SK-N-SH treated with all-trans-retinoic acid at 6 μM for 48 hours (cell line): ENCODE measurements around the gene PPP6R1.

Experiments used
- ATAC-seq: fragments of 200-7000 bp; cut with Tn5 transposase; 3 replicates; pipeline ENCODE4 v1.9.1; 2020; ENCODE audit warnings: mild to moderate bottlenecking, moderate library complexity
- ARNTL ChIP-seq: fragments of 450-650 bp; formaldehyde crosslinking; IDR thresholded peaks from 2 replicates; pipeline ENCODE4 v1.5.0; 2020; ENCODE audit warnings: low read depth, mild to moderate bottlenecking, moderate library complexity, borderline replicate concordance
- GLIS3 ChIP-seq: fragments of 250-450 bp; sonication (Bioruptor Pico); IDR thresholded peaks from 2 replicates; pipeline ENCODE4 v1.5.0; 2020; ENCODE audit warnings: mild to moderate bottlenecking, moderate library complexity
- ISL1 ChIP-seq: fragments of 250-450 bp; sonication (Bioruptor Pico); IDR thresholded peaks from 2 replicates; pipeline ENCODE4 v2.1.2; 2022; ENCODE audit warnings: mild to moderate bottlenecking, moderate library complexity
- OSR1 ChIP-seq: fragments of 250-450 bp; sonication (Bioruptor Pico); IDR thresholded peaks from 2 replicates; pipeline ENCODE4 v1.8.0; 2022; ENCODE audit warnings: moderate library complexity, mild to moderate bottlenecking, inconsistent platforms
- PPARA ChIP-seq: fragments of 250-450 bp; sonication (Bioruptor Pico); IDR thresholded peaks from 2 replicates; pipeline ENCODE4 v1.5.0; 2020; ENCODE audit warnings: mild to moderate bottlenecking, borderline replicate concordance
- RARB ChIP-seq: fragments of 250-450 bp; sonication (Bioruptor Pico); IDR thresholded peaks from 2 replicates; pipeline ENCODE4 v1.8.0; 2021; ENCODE audit warnings: mild to moderate bottlenecking, moderate library complexity
- SNAI2 ChIP-seq: fragments of 250-450 bp; sonication (Bioruptor Pico); IDR thresholded peaks from 2 replicates; pipeline ENCODE4 v1.5.0; 2020; ENCODE audit warnings: mild to moderate bottlenecking, moderate library complexity
- TCF4 ChIP-seq: fragments of 250-450 bp; sonication (Bioruptor Pico); IDR thresholded peaks from 2 replicates; pipeline ENCODE4 v1.8.0; 2021; ENCODE audit warnings: mild to moderate bottlenecking, moderate library complexity, borderline replicate concordance
- TOX ChIP-seq: fragments of 250-450 bp; sonication (Bioruptor Pico); IDR thresholded peaks from 2 replicates; pipeline ENCODE4 v1.8.0; 2021; ENCODE audit warnings: mild to moderate bottlenecking, moderate library complexity, borderline replicate concordance
- ZC3H10 ChIP-seq: fragments of 250-450 bp; sonication (Bioruptor Pico); IDR thresholded peaks from 2 replicates; pipeline ENCODE4 v1.5.1; 2021; ENCODE audit warnings: mild to moderate bottlenecking, moderate library complexity
- ZFP30 ChIP-seq: fragments of 450-650 bp; formaldehyde crosslinking; IDR thresholded peaks from 2 replicates; pipeline ENCODE4 v1.5.0; 2022; ENCODE audit warnings: mild to moderate bottlenecking, moderate library complexity
- ZNF565 ChIP-seq: fragments of 450-650 bp; formaldehyde crosslinking; conservative IDR thresholded peaks from 2 replicates; pipeline ENCODE4 v1.5.0; 2020; ENCODE audit warnings: low read depth, mild to moderate bottlenecking, moderate library complexity
- ZNF8 ChIP-seq: fragments of 450-650 bp; formaldehyde crosslinking; IDR thresholded peaks from 2 replicates; pipeline ENCODE4 v1.5.0; 2020; ENCODE audit warnings: mild to moderate bottlenecking, moderate library complexity
- TF ChIP-seq, protein P1 (sequence below): fragments of 250-450 bp; sonication (Bioruptor Pico); IDR thresholded peaks from 2 replicates; pipeline ENCODE4 v1.5.1; 2020; ENCODE audit warnings: low read depth, mild to moderate bottlenecking, moderate library complexity
- TF ChIP-seq, protein P2 (sequence below): fragments of 250-450 bp; sonication (Bioruptor Pico); IDR thresholded peaks from 2 replicates; pipeline ENCODE4 v1.5.1; 2021; ENCODE audit warnings: mild to moderate bottlenecking, moderate library complexity
- TF ChIP-seq, protein P3 (sequence below): fragments of 250-450 bp; sonication (Bioruptor Pico); IDR thresholded peaks from 2 replicates; pipeline ENCODE4 v1.8.0; 2020; ENCODE audit warnings: mild to moderate bottlenecking, moderate library complexity, borderline replicate concordance
- TF ChIP-seq, protein P4 (sequence below): fragments of 250-450 bp; sonication (Bioruptor Pico); IDR thresholded peaks from 2 replicates; pipeline ENCODE4 v1.8.0; 2021; ENCODE audit warnings: low read depth, mild to moderate bottlenecking, moderate library complexity, borderline replicate concordance

PPP6R1 gene

DNA sequence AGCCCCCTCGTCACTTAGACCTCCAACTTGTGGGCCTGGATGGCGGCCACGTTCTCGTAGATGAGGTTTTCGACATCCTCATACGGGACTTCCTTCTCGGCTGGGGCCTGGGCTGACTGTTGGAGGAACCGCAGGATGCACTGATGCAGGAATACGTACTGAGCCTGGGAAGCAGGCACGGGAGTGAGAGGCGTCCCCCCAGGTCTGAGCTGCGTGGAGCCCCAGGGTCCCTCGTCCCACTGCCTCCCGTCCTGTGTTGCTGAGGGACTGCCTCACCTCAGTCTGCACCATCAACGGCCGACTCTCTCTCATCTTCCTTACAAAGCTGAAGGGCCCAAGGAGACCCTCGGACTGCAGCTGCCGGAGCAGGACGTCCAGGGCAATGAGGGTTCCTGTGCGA lies 77.1 kb downstream of the PPP6R1 start:
- TF ChIP-seq, protein P1, sequence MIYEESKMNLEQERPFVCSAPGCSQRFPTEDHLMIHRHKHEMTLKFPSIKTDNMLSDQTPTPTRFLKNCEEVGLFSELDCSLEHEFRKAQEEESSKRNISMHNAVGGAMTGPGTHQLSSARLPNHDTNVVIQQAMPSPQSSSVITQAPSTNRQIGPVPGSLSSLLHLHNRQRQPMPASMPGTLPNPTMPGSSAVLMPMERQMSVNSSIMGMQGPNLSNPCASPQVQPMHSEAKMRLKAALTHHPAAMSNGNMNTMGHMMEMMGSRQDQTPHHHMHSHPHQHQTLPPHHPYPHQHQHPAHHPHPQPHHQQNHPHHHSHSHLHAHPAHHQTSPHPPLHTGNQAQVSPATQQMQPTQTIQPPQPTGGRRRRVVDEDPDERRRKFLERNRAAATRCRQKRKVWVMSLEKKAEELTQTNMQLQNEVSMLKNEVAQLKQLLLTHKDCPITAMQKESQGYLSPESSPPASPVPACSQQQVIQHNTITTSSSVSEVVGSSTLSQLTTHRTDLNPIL: no peak
- TF ChIP-seq TCF4: no peak
- TF ChIP-seq ARNTL (CRISPR knock-in tag): no peak
- TF ChIP-seq TOX (CRISPR knock-in tag): no peak
- TF ChIP-seq ISL1 (CRISPR knock-in tag): no peak
- TF ChIP-seq, protein P2, sequence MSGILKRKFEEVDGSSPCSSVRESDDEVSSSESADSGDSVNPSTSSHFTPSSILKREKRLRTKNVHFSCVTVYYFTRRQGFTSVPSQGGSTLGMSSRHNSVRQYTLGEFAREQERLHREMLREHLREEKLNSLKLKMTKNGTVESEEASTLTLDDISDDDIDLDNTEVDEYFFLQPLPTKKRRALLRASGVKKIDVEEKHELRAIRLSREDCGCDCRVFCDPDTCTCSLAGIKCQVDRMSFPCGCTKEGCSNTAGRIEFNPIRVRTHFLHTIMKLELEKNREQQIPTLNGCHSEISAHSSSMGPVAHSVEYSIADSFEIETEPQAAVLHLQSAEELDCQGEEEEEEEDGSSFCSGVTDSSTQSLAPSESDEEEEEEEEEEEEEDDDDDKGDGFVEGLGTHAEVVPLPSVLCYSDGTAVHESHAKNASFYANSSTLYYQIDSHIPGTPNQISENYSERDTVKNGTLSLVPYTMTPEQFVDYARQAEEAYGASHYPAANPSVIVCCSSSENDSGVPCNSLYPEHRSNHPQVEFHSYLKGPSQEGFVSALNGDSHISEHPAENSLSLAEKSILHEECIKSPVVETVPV (CRISPR knock-in tag): no peak
- TF ChIP-seq PPARA (CRISPR knock-in tag): no peak
- TF ChIP-seq, protein P3, sequence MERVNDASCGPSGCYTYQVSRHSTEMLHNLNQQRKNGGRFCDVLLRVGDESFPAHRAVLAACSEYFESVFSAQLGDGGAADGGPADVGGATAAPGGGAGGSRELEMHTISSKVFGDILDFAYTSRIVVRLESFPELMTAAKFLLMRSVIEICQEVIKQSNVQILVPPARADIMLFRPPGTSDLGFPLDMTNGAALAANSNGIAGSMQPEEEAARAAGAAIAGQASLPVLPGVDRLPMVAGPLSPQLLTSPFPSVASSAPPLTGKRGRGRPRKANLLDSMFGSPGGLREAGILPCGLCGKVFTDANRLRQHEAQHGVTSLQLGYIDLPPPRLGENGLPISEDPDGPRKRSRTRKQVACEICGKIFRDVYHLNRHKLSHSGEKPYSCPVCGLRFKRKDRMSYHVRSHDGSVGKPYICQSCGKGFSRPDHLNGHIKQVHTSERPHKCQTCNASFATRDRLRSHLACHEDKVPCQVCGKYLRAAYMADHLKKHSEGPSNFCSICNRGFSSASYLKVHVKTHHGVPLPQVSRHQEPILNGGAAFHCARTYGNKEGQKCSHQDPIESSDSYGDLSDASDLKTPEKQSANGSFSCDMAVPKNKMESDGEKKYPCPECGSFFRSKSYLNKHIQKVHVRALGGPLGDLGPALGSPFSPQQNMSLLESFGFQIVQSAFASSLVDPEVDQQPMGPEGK: no peak
- TF ChIP-seq, protein P4, sequence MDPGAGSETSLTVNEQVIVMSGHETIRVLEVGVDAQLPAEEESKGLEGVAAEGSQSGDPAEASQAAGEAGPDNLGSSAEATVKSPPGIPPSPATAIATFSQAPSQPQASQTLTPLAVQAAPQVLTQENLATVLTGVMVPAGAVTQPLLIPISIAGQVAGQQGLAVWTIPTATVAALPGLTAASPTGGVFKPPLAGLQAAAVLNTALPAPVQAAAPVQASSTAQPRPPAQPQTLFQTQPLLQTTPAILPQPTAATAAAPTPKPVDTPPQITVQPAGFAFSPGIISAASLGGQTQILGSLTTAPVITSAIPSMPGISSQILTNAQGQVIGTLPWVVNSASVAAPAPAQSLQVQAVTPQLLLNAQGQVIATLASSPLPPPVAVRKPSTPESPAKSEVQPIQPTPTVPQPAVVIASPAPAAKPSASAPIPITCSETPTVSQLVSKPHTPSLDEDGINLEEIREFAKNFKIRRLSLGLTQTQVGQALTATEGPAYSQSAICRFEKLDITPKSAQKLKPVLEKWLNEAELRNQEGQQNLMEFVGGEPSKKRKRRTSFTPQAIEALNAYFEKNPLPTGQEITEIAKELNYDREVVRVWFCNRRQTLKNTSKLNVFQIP: no peak
- no peak for TF ChIP-seq ZFP30 (CRISPR knock-in tag)
- TF ChIP-seq RARB: no peak
- no peak for TF ChIP-seq SNAI2
- TF ChIP-seq GLIS3: no peak
- TF ChIP-seq ZNF8 (CRISPR knock-in tag): no peak
- no peak for TF ChIP-seq ZC3H10
- no peak for TF ChIP-seq OSR1
- TF ChIP-seq ZNF565: no peak
- TF ChIP-seq, all 23 proteins: peak for 0
- ATAC-seq: no peak
